GM19043 (cell line): ENCODE data around the gene GSTO1.
A peak's percentile ranks its signal among the peaks of the same experiment; 100 is the strongest.
"Not testable (repeated sequence)": the region's sequence is repeated elsewhere in the genome, so short reads cannot be mapped to it uniquely, and the experiment has no call there.

ENCODE experiments used
- ATAC-seq: cut with Tn5 transposase; IDR thresholded peaks from one replicate; pipeline ENCODE4 v1.9.1; 2021; ENCODE audit warnings: low read depth; ENCODE audit not compliant: unreplicated experiment

GSTO1 gene

DNA sequence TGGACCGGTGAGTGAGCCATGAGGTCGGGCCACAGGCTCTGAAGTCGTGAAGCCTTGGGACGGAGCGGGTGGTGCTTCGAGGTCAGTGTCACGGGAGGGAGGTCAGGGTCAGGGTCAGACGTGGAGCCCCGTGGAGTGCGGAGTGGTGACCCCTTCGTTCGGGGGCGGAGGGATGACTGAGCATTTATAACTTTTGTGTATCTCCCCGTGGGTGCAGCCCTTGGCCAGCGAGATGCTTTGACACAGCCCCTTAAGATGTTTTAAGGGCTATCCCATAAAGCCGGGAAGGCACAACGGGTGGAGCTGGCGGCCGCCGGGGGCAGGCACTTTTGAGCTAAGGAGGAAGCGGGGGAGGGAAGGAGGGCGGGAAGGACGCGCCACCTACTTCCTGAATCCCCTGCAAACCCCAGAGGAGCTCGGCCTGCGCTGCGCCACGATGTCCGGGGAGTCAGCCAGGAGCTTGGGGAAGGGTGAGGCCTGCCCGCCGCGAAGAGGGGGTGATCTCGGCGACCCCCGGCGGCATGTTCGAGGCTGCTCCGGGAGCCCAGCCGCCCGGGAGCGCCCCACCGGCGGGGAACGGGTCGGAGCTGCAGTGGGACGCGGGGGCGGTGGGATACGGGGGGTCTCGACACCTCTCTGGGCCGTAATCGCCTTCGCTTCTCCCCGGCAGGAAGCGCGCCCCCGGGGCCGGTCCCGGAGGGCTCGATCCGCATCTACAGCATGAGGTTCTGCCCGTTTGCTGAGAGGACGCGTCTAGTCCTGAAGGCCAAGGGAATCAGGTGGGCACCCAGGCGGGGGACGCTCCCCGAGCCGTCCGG lies at the start of gene GSTO1:
Gene GSTO1 (plus strand): TSS at position 400 of the 818 bp plus-strand sequence. CDS start 37 bp downstream, at position 437.
- ATAC-seq = peak; percentile 78

GRCh38 chr10:104208730-104209129 lies 46.0 kb upstream of the GSTO1 start:
- ATAC-seq = no peak

DNA sequence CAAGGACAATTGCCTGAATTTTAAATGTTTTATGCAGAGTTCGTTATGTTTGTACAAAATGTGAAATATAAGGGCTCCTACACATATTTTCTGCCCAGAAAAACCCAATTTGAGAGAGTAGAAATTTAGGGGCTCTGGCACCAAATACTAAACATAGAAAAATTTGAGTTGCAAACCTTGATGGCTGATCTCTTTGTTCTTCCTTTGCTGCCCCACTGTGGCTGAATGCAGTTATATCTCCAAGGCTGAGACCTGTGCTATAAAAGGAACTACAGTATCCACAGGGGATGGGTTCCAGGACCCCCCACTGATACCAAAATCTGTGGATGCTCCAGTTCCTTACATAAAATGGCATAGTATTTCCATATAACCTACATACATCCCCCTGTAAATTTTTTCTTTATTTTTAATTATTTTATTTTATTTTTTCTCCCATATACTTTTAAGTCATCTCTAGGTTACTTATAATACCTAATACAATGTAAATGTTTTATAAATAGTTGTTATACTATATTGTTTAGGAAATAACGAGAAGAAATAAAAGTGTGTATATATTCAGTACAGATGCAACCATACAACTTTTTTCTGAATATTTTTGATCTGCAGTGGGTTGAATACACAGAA lies 45.0 kb upstream of the GSTO1 start:
- ATAC-seq = no peak

DNA sequence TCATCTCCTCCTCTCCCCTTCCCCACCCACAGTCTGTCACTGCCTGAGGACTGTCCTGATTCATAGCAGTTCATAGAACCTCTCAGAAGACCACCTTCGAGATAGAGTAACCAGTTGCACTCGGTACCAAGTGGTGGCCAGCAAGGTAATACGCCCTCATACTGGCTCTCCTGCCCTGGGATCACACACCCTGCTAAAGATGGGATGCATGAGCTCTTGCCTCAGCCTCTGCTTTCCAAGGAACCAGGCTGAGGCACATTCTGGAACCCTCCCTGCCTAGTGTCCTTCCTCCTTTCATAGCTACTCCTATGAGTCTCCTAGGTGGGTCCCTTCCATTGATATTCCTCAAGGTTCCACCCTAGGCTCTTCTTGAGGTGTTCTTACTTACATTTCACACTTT lies 38.1 kb upstream of the GSTO1 start:
- no peak for ATAC-seq

GRCh38 chr10:104218751-104219150 lies 35.9 kb upstream of the GSTO1 start:
- ATAC-seq = no peak

DNA sequence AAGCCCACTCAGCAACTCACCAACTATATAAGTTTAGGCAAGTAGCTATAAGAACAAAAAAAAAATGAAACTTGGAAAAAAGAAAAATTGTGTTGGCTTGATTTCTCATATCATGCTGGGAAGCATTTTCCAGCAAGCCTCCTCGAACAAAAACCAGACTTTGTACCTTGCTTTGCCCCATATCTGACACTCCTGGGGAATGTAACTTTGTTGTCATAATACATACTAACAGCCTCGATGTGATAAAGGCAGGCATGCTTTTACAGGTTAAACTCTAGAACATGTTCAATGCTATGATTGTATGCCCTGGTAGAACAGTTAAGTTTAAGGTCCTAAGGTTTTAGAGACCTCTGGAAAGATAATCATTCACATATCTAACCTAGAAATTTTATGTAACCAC lies 34.2 kb upstream of the GSTO1 start:
- no peak for ATAC-seq

GRCh38 chr10:104223304-104223703 lies 31.4 kb upstream of the GSTO1 start:
- no peak for ATAC-seq

- ATAC-seq = no peak
Measured at GRCh38 chr10:104230490-104230889, 24.2 kb upstream of the GSTO1 start.

- peak; percentile 100 for ATAC-seq
Measured at GRCh38 chr10:104231784-104232612, 22.7 kb upstream of the GSTO1 start, which contains the start of gene CFAP43. CFAP43 (minus strand) TSS chr10:104232364; CDS start chr10:104232246, 118 bp downstream.

GRCh38 chr10:104232613-104233102 lies 22.0 kb upstream of the GSTO1 start:
- ATAC-seq = peak; percentile 16

DNA sequence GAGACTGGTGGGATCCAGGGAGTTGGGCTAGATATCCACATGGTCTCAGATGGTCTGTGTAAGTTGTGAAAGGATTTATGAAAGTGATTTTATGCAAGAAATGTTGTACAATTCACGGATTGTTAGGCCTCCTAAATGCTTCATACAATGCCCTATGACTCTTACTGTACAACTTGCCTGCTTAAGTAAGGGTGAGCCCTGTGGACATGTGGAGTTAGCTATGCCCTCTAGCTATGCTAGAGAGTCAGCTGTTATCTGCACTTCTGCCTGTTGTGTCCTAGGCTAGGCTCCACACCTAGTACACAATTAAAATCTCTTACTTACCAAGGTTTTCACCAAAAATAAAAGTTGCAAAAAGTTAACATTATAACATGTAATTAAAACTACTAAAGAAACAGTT lies 20.9 kb upstream of the GSTO1 start:
- no peak for ATAC-seq

GRCh38 chr10:104234934-104235333 lies 19.8 kb upstream of the GSTO1 start:
- ATAC-seq = no peak

- no peak for ATAC-seq
Measured at GRCh38 chr10:104235801-104236200, 18.9 kb upstream of the GSTO1 start.

GRCh38 chr10:104240078-104240477 lies 14.6 kb upstream of the GSTO1 start:
- ATAC-seq = no peak

DNA sequence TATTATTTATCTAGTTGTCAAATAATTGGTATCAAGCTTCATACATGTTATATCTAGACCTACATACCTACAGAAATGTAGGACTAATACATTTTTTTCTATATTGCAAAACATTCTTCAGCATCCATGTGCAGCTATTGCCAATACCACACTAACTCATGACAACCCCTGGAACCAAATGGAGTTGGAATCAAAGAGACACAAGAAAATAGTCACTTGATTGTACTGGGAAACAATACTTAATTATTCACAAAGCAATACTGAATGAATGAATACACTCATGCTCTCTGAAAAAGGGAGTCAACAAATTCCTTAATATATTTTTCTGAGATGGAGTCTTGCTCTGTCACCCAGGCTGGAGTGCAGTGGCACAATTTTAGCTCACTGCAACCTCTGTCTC lies 12.1 kb upstream of the GSTO1 start:
- ATAC-seq = no peak

DNA sequence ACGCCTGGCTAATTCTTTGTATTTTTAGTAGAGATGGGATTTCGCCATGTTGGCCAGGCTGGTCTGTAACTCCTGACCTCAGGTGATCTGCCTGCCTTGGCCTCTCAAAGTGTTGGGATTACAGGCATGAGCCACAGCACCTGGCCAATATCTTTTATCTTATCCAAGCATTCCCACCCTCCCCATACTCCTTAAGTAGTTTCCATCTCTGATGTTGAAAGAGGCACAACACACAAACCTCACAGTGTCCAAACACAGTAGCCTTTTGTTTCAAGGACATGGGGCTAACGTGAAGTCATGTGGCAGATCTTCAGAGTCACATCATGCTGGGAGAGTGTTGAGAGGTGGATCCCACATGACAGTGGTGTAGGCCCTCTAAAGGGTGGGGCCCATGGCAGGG lies 11.7 kb upstream of the GSTO1 start:
- ATAC-seq = not testable (repeated sequence)

- no peak for ATAC-seq
Measured at GRCh38 chr10:104243512-104243911, 11.2 kb upstream of the GSTO1 start.

DNA sequence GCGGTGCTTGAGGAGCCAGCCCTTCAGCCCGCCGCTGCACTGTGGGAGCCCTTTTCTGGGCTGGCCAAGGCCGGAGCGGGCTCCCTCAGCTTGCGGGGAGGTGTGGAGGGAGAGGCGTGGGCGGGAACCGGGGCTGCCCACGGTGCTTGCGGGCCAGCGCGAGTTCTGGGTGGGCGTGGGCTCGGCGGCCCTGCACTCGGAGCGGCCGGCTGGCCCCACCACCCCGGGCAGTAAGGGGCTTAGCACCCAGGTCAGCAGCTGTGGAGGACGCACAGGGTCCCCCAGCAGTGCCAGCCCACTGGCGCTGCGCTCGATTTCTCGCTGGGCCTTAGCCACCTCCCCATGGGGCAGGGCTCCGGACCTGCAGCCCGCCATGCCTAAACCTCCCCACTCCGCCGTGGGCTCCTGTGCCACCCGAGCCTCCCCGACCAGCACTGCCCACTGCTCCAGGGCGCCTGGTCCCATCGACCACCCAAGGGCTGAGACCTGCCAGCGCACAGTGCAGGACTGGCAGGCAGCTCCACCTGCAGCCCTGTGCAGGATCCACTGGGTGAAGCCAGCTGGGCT lies 9.5 kb upstream of the GSTO1 start:
- ATAC-seq = no peak

GRCh38 chr10:104246976-104247375 lies 7.7 kb upstream of the GSTO1 start:
- ATAC-seq = no peak

GRCh38 chr10:104247513-104248146 lies 7.1 kb upstream of the GSTO1 start:
- ATAC-seq = no peak
